Measurements from ENCODE around the gene IFNW1.
"Not testable (repeated sequence)": the region's sequence is repeated elsewhere in the genome, so short reads cannot be mapped to it uniquely, and the experiment has no call there.

Gene IFNW1

GRCh38 chr9:21141427-21141882 is at the start of gene IFNW1:
IFNW1 (minus strand) TSS chr9:21141832; CDS start chr9:21141570, 262 bp downstream.
- DNase-seq (ENCODE audit: low read depth in 2 of 2): no peak

- DNase-seq (ENCODE audit: low read depth in 2 of 2): not testable (repeated sequence)
These were observed 45.9 kb upstream of the IFNW1 start, which contains the start of gene IFNA4 for GRCh38 chr9:21187487-21187886. IFNA4 (minus strand) TSS chr9:21187587; CDS start chr9:21187531, 56 bp downstream.

DNA sequence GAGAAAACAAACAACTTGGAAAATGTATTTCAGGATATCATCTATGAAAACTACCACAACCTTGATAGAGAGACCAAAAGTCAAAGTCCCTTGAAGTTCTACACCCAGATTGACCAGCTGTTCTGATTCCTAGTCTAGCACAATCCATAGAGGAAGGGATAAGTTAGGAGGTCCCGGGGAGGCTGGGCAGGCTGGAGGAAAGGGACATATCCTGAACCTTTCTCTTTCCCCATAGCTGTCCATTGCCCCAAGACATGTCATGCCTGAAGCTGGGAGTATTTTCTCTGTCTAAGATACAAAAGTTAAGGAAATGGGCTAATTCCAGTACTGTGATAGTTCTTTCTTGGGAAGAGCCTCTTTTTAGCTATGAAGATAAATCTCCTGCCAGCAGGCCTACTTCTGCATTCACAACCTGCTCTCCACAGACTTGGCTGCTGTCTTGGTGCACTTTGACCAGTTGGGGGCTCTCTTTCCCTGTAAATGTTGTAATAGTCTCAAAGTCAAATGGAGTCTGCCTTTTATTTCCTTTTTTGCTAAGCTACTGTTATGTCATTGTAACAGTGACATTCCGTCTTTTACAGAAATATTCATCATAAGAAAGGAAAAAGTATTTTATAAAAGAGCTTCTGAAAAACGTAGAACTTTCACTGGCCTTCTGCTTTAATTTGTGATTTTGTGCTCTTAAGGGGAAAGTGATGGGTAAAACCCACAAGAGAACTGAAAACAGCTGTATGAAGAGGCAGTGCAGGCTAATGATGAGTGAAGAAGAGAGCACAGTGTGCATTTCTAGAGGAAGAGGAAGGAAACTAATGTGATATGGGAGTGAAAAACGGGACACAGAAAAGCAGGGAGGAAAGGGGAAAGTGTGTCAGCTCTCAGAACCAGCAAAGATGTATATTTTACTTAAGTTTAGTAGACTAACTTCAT is 41.4 kb upstream of the IFNW1 start:
- not testable (repeated sequence) for DNase-seq (ENCODE audit: low read depth in 2 of 2)

- no peak for DNase-seq (ENCODE audit: low read depth in 2 of 2)
These were observed 33.0 kb upstream of the IFNW1 start for GRCh38 chr9:21174671-21175070.

- DNase-seq (ENCODE audit: low read depth in 2 of 2): no peak
These were observed 30.5 kb upstream of the IFNW1 start for GRCh38 chr9:21172156-21172555.

GRCh38 chr9:21171351-21171750 is 29.7 kb upstream of the IFNW1 start:
- DNase-seq (ENCODE audit: low read depth in 2 of 2): no peak

DNA sequence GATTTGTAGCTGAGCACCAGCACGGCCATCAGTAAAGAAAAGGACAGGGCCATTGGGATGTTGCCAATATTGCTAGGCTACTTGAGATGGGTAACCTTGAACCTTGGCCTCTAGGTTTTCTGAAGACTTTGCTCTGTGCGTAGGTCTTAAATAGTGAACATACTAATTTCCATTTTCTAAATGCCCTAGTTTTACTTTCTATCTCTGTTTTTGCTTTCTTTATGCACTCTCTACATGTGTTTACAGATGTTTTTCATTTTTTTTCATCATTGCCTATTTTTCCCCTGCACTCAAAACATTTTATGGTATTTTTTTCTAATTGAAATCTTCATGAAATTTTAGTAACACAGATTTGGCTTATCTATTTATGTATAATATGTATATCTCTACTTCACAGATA is 24.9 kb upstream of the IFNW1 start, which contains the start of gene IFNA21:
Gene IFNA21, minus strand, starts transcription at position 101 of the 400 bp plus-strand sequence. Its CDS starts 48 bp downstream, at position 53.
- DNase-seq (ENCODE audit: low read depth in 2 of 2): not testable (repeated sequence)

GRCh38 chr9:21165516-21165915 is 23.9 kb upstream of the IFNW1 start:
- no peak for DNase-seq (ENCODE audit: low read depth in 2 of 2)

- no peak for DNase-seq (ENCODE audit: low read depth in 2 of 2)
These were observed 18.5 kb upstream of the IFNW1 start for GRCh38 chr9:21160178-21160577.

DNA sequence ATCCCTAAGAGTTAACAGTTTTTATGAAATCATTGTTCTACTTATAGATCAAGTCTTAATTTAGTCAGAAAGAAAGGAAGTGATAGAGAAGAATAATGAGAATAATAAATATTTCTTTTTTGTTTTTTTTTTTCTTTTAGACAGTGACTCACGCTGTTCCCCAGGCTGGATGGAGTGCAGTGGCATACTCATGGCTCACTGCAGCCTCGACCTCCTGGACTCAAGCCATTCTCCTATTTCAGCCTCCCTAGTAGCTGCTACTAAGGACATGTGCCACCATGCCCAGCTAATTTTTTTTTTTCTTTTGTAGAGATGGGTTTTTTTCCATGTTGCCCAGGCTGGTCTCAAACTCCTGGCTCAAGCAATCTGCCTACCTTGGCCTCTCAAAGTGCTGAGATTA is 13.9 kb upstream of the IFNW1 start:
- DNase-seq (ENCODE audit: low read depth in 2 of 2): no peak

GRCh38 chr9:21154018-21154608 is 12.5 kb upstream of the IFNW1 start:
- DNase-seq (ENCODE audit: low read depth in 2 of 2): no peak

- DNase-seq (ENCODE audit: low read depth in 2 of 2): no peak
These were observed 11.8 kb upstream of the IFNW1 start for GRCh38 chr9:21153336-21154017.

DNA sequence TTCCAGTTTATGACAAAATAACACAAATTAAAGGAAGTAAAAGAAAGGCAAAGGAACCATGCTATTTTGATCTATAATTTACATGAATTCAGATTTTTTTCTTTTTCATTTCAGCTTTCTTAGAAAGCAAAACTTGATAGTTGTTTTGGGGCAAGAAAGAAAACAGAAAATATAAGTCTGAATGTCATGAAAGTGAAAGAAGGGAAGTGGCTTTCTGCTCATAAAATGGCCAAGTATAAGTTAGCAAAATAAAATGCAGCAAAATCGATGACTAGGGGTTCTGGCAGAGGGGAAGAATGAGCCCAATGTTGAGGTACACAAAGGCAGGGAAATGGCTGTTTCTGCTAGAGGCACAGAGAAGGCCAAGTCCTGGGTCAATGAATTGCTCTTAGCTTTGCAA is 3.0 kb upstream of the IFNW1 start:
- no peak for DNase-seq (ENCODE audit: low read depth in 2 of 2)

GRCh38 chr9:21137020-21137419 is 4.6 kb downstream of the IFNW1 start:
- DNase-seq (ENCODE audit: low read depth in 2 of 2): no peak

DNA sequence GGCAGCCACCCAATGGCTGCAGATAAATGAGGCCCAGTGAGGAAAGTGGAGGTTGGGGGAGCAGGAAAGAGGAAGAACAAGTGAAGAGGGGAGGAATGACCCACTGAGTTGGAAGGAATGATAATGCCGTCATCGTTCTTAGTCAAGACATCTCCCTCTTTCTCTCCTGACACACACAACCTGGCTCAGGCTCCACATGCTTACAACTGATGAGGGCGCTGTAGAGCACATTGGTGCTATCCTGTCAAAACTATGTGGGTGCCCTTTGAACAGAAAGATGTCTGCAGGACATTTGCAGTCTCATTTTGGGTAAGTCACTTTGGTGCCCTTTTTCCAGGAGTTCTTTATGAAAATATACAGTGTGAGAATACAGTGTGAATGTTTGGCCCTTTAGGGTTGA is 5.9 kb downstream of the IFNW1 start:
- no peak for DNase-seq (ENCODE audit: low read depth in 2 of 2)

- not testable (repeated sequence) for DNase-seq (ENCODE audit: low read depth in 2 of 2)
These were observed 13.4 kb downstream of the IFNW1 start for GRCh38 chr9:21128186-21128585.

GRCh38 chr9:21121595-21122251 is 19.9 kb downstream of the IFNW1 start:
- no peak for DNase-seq (ENCODE audit: low read depth in 2 of 2)

- no peak for DNase-seq (ENCODE audit: low read depth in 2 of 2)
These were observed 20.6 kb downstream of the IFNW1 start for GRCh38 chr9:21121079-21121478.

- no peak for DNase-seq (ENCODE audit: low read depth in 2 of 2)
These were observed 22.4 kb downstream of the IFNW1 start for GRCh38 chr9:21119093-21119770.

- DNase-seq (ENCODE audit: low read depth in 2 of 2): no peak
These were observed 27.3 kb downstream of the IFNW1 start for GRCh38 chr9:21114311-21114710.
